ENCODE results near the gene HMBS.
"Not testable (repeated sequence)": the region's sequence is repeated elsewhere in the genome, so short reads cannot be mapped to it uniquely, and the experiment has no call there.

HMBS gene

GRCh38 chr11:119130662-119131061 lies 46.0 kb downstream of the HMBS start:
- DNase-seq (ENCODE audit: insufficient read length) (no peak), FAIRE-seq (no peak)
- TF ChIP-seq TAF1 (IDR thresholded peaks at IDR 0.05; ENCODE audit: borderline replicate concordance, low read depth, low read length) (no peak), POLR2AphosphoS5 (IDR thresholded peaks at IDR 0.05; ENCODE audit: low read depth, low read length) (no peak), POLR2A (IDR thresholded peaks at IDR 0.05; ENCODE audit: low read depth, low read length) (no peak)

DNA sequence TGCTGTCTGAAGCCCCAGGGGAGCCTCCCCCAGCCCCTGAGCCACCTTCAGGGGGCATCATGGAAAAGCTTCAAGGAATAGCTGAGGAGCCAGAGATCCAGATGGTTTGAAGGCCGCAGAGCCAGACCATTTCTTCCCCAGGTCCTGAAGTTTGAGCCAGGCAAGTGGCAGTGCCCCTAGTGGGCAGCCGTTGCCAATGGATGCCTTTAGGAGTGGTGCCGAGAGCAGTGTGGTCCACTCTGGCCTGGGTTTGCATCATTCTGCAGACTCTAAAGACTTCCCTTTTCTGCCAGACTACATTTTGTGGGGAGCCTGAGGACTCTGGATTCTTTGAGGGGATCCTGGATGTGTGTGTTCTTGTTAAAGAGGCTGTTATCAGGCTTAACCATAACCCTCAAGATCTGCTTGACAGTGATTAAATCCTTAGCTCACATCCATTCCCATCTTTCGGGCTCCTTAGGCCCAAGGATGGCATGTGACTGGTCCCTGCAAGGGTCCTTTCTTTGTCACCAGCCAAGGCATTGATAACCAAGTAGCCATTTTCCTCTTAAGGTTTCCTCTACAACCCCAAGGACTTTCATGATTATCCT lies 49.8 kb downstream of the HMBS start:
- TF ChIP-seq POLR2AphosphoS5 (IDR thresholded peaks at IDR 0.05; ENCODE audit: low read depth, low read length) = no peak
- TF ChIP-seq POLR2A (IDR thresholded peaks at IDR 0.05; ENCODE audit: low read depth, low read length) = no peak
- TF ChIP-seq TAF1 (IDR thresholded peaks at IDR 0.05; ENCODE audit: borderline replicate concordance, low read depth, low read length) = no peak
- FAIRE-seq (no peak), DNase-seq (ENCODE audit: insufficient read length) (no peak)

DNA sequence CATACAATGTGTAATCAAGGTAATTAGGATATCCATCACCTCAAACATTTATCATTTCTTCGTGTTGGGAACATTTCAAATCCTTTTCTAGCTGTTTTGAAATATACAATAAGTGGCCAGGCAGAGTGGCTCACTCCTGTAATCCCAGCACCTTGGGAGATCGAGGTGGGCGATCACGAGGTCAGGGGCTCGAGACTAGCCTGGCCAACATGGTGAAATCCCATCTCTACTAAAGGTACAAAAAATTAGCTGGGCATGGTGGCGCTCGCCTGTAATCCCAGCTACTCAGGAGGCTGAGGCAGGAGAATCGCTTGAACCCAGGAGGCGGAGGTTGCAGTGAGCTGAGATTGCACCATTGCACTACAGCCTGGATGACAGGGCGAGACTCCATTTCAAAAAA lies 54.6 kb downstream of the HMBS start:
- FAIRE-seq = not testable (repeated sequence)

More for the DNA sequence above, 54.6 kb downstream of the HMBS start:
- not testable (repeated sequence) for DNase-seq (ENCODE audit: insufficient read length)
